Activated T-cell treated with anti-CD3 and anti-CD28 coated beads, Interleukin-2, amount 50 U/mL, for 24 hours (primary cell): ENCODE data around the gene CCKAR.

Source experiments
- DNase-seq: peaks from one replicate; pipeline ENCODE4 v3.0.0-alpha.2; 2020
- H3K27ac Mint-ChIP-seq: 2 replicates; pipeline ENCODE4 v1.8.0; 2020; ENCODE audit warnings: mild to moderate bottlenecking, mixed read lengths
- H3K27me3 Mint-ChIP-seq: 2 replicates; pipeline ENCODE4 v1.8.0; 2020; ENCODE audit warnings: mixed read lengths
- H3K36me3 Mint-ChIP-seq: 2 replicates; pipeline ENCODE4 v1.8.0; 2020; ENCODE audit warnings: low read depth, mixed read lengths
- H3K4me1 Mint-ChIP-seq: 2 replicates; pipeline ENCODE4 v1.8.0; 2020; ENCODE audit warnings: low read depth, mixed read lengths
- H3K4me3 Mint-ChIP-seq: 2 replicates; pipeline ENCODE4 v1.8.0; 2020; ENCODE audit warnings: mild to moderate bottlenecking, moderate library complexity, mixed read lengths
- H3K9me3 Mint-ChIP-seq: 2 replicates; pipeline ENCODE4 v1.8.0; 2020; ENCODE audit warnings: mixed read lengths

The CCKAR gene

DNA sequence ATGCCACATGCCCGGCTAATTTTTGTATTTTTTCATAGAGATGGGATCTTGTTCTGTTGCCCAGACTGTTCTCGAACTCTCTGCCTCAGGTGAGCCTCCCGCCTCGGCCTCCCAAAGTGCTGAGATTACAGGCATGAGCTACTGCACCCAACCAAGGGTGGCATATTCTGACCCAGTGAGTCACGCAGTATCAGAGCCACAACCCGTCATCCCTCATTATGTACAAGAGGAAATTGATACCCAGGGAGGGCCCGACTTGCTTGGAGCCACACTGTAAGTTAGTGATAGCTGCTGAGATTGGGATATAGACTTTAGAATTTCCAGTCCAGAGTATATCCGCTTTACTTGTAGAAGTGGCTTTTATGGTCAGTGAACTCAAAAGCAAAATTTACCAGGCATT, 14.6 kb downstream of the CCKAR start:
- Mint-ChIP-seq H3K4me1 (no peaks in the 10 kb centered on the region), H3K36me3 (no peaks in the 10 kb centered on the region), H3K4me3 (no peak overlapping the region), H3K27me3 (no peaks in the 10 kb centered on the region), H3K27ac (no peak overlapping the region), H3K9me3 (no peaks in the 10 kb centered on the region)
- no peak for DNase-seq

DNA sequence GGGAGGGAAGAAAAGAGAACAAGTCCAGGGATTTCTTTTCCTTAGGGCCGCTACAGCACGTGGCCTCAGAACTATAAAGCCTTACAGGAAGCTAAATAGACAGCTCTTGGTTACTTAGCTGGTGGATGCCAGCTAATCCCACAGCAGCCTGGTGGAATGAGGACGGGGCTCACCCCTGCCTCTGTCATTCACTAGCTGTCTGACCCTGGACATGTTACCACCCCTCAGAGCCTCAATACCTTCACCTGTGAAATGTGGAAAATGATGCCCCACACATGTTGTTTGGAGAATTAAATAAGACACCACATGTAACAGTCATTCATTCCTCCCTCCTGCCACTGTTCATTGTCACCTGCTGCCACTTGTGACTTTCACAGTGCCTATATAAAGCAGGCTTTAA, 15.7 kb downstream of the CCKAR start:
- Mint-ChIP-seq H3K36me3 (no peaks in the 10 kb centered on the region), H3K27ac (no peak overlapping the region), H3K4me3 (no peak overlapping the region), H3K4me1 (no peaks in the 10 kb centered on the region), H3K27me3 (no peaks in the 10 kb centered on the region), H3K9me3 (no peaks in the 10 kb centered on the region)
- no peak for DNase-seq

DNA sequence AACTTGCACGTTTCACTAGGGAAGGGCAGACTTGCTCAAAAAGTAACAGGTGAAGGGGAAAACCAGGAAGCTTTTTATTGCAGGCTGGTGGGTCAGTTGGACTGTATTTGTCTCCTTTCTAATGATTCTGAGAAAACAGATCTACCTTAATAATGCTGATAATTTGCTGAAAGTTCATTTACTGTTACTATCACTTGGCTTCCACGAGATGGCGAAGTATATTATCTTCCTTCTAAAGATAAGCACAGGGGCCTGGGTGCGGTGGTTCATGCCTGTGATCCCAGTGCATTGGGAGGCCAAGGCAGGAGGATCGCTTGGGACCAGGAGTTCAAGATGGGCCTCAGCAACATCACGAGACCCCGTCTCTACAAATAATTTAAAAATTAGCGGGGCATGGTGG, 16.4 kb downstream of the CCKAR start:
- Mint-ChIP-seq H3K27me3 (no peaks in the 10 kb centered on the region), H3K9me3 (no peaks in the 10 kb centered on the region), H3K36me3 (no peaks in the 10 kb centered on the region)

DNA sequence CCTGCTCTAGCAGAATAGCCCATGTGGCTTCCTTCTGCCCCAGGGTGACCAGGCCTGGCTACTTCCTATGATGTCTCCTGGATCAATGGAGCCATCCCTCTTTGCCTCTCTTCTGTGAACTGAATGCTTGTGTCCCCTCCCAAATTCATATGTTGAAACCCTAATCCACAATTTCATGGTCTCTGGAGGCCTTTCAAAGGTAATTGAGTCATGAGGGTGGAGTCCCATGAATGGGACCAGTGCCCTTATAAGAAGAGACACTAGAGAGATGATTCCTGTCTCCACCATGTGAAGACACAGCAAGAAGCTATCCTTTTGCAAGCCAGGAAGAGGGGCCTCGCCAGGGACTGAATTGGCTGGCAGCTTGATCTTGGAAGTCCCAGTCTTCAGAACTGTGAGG, 18.4 kb downstream of the CCKAR start:
- Mint-ChIP-seq H3K4me3 (no peak overlapping the region), H3K4me1 (no peaks in the 10 kb centered on the region), H3K36me3 (no peaks in the 10 kb centered on the region), H3K9me3 (no peaks in the 10 kb centered on the region), H3K27ac (no peak overlapping the region), H3K27me3 (peaks cover 3% of the 10 kb centered on the region)
- DNase-seq = no peak

More for the DNA sequence above, 16.4 kb downstream of the CCKAR start:
- no peak overlapping the region for H3K4me3 Mint-ChIP-seq
- DNase-seq = no peak
- no peak overlapping the region for H3K27ac Mint-ChIP-seq
- no peaks in the 10 kb centered on the region for H3K4me1 Mint-ChIP-seq

DNA sequence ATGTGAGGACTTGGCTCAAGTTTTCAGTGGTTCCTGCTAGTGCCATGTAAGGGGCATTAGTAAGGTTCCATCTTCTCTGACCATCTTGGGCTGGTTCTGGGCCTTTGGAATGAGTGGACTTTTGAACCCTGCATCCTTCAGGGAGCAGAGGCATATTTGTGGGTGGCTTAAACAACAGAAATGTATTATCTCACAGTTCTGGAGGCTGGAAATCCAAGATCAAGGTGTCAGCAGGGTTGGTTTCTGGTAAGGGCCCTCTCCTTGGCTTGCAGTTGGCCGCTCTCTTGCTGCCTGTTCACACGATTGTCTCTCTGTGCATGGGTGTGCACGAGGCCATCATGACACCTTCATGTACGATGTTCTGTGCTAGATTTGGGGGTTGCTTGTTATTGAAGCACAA, 21.3 kb downstream of the CCKAR start:
- Mint-ChIP-seq H3K9me3 (no peaks in the 10 kb centered on the region), H3K4me1 (no peaks in the 10 kb centered on the region), H3K4me3 (no peak overlapping the region), H3K27ac (no peak overlapping the region), H3K36me3 (no peaks in the 10 kb centered on the region), H3K27me3 (peaks cover 6% of the 10 kb centered on the region)
- no peak for DNase-seq

DNA sequence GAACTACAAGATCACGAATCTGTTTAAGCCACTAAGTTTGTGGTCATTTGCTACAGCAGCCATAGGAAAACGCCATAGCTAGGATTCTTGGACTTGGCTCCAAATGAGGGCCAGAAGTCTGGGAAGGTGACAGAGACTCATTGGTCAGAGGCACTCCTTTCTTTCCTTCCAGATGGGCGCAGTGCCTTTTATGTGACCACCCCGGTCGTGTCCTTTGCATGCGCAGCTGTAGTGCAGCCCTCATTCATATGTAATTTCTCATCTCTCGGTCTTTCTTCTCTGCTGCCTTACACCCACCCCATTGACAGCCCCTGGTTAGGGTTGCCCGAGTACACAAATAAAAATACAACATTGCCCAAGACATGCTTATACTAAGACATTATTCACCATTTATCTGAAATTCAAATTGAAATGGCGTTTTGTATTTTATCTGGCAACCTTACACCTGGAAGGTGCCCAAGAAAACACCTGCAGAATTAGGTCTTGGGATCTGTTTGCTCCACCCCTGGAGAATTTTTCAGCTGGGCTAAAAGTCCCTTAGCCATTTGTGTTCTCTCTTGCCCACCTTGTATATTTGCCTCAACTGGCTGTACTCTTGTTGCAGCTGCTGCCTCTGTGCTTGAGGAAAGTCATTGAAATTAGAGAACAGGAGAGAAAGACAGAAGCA, 21.9 kb downstream of the CCKAR start:
- H3K27me3 Mint-ChIP-seq = peaks cover 6% of the 10 kb centered on the region
- H3K4me3 Mint-ChIP-seq = no peak overlapping the region
- H3K27ac Mint-ChIP-seq = no peak overlapping the region
- H3K36me3 Mint-ChIP-seq = no peaks in the 10 kb centered on the region
- no peaks in the 10 kb centered on the region for H3K9me3 Mint-ChIP-seq
- H3K4me1 Mint-ChIP-seq = no peaks in the 10 kb centered on the region
- no peak for DNase-seq

DNA sequence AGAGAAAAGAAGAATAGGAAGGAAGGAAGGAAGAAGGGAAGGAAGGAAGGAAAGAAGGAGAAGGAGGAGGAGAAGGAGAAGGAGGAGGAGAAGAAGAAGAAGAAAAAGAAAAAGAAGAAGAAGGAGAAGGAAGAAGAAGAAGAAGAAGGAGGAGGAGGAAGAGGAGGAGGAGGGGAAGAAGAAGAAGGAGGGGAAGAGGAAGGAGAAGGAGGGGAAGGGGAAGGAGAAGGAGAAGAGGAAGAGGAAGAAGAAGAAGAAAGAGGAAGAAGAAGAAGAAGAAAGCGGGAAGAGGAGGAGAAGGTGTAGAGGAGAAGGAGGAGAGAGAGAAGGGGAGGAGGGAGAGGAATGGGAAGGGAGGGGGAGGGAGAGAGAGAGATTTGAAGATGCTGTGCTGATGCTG, 22.6 kb downstream of the CCKAR start:
- Mint-ChIP-seq H3K4me3 (no peak overlapping the region), H3K27me3 (peaks cover 6% of the 10 kb centered on the region), H3K27ac (no peak overlapping the region), H3K9me3 (peaks cover 2% of the 10 kb centered on the region), H3K36me3 (no peaks in the 10 kb centered on the region), H3K4me1 (no peaks in the 10 kb centered on the region)
- DNase-seq = no peak

DNA sequence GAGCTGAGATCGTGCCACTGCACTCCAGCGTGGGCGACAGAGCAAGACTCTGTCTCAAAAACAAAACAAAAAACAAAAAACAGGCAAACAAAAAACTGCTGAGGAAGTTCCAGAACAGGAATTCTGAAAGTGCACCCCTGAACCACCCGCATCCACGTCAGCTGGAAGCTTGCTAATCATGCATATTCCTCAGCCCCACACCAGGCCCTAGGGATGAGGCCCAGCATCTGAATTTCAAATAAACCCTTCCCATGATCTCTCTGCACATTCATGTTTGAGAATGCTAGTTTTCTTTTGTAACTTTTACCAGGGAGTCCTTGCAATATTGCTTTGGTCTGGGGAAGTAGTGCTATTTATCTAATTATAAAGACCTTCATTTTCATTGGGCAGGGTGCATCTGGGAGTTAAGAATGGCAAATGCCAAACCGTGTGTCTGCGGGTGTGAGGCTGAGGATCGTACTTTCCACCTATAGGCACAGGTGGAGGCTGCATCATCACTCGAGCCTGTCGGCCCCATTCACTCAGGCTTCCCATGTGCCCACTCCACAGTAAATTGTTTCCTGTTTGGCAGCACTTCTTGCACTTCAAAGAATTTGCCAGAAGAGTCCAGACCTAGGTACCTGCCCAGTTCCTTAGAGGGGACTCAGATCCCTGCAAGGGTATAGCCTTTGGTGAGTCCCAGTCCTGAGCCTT, 23.6 kb downstream of the CCKAR start:
- Mint-ChIP-seq H3K9me3 (peaks cover 2% of the 10 kb centered on the region), H3K4me3 (no peak overlapping the region), H3K4me1 (no peaks in the 10 kb centered on the region), H3K27ac (no peak overlapping the region), H3K27me3 (peaks cover 6% of the 10 kb centered on the region), H3K36me3 (no peaks in the 10 kb centered on the region)
- DNase-seq = no peak

DNA sequence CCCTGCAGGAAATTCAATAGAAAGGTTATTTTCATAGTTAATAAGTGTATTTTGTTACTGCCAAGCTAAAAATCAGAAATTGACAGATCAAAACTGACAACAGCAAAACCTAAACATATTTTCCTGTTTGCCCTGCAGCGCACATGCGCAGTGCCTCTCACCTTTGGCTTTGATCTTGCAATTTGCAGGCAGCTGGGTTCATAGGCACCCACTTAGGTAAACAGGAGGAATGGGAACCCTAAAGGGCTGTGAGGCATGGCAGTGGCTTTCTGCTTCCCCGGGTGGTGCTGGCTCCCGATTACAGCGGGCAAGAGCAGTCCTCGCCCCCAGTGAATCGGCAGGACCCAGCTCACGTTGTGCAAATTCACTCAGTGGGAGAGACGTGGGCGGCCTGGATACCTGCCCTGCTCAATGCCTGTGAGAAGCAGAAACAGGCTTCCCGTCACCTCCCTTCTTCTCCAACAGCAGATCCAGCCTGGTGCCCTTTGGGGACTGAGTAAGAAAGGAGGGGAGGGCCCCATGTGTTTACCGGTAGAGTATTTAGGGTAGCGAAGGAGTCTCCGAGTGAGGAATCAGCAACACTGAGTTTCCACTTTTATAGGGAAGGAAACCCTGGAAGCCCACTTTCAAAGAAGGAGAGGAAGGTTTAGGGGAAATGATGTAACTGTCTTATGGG, 25.7 kb downstream of the CCKAR start:
- H3K36me3 Mint-ChIP-seq = no peaks in the 10 kb centered on the region
- peaks cover 6% of the 10 kb centered on the region for H3K27me3 Mint-ChIP-seq
- DNase-seq = no peak

DNA sequence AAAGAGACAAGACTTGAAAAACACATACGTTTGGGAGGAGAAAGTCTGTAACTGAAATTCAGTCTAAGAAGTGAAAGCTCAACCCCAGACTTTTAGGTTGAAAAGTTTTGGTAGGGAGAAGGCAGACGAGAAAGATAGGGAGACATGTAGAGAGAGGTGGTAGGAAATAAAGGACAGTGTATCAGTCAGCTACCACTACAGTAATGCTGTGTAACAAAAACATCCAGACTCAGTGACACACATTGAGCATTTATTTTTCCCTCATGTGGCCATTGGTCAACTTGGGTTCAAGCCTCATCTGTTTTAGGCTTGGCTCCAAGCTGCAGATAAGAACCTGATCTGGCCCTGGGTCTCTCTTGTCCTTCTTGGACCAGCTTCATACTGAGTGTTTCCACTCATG, 26.9 kb downstream of the CCKAR start:
- DNase-seq = no peak
- Mint-ChIP-seq H3K27me3 (peaks cover 6% of the 10 kb centered on the region), H3K4me1 (peaks cover 6% of the 10 kb centered on the region), H3K9me3 (peaks cover 2% of the 10 kb centered on the region), H3K27ac (no peak overlapping the region), H3K4me3 (no peak overlapping the region), H3K36me3 (no peaks in the 10 kb centered on the region)

More for the DNA sequence above, 25.7 kb downstream of the CCKAR start:
- H3K27ac Mint-ChIP-seq = no peak overlapping the region
- H3K9me3 Mint-ChIP-seq = peaks cover 2% of the 10 kb centered on the region
- H3K4me1 Mint-ChIP-seq = no peaks in the 10 kb centered on the region
- H3K4me3 Mint-ChIP-seq = no peak overlapping the region

DNA sequence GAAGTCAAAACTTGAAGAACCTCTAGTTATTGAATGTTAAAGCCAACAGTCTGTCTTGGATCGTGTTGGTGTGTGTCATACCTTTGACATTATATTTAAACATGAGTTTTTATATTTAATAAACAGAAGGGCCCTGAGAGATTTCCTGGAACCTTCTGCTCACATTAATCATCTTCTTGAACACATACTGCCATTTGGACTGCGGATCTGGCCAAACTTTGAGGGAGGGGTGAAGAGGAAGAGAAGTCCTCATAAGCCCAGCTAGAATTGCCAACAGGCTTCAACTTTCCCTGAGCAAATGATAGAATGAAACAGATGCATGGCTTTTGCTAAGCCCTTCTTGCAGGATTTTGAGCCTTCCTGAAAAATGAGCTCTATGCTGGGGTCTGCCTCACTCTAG, 27.4 kb downstream of the CCKAR start:
- no peak overlapping the region for H3K27ac Mint-ChIP-seq

DNA sequence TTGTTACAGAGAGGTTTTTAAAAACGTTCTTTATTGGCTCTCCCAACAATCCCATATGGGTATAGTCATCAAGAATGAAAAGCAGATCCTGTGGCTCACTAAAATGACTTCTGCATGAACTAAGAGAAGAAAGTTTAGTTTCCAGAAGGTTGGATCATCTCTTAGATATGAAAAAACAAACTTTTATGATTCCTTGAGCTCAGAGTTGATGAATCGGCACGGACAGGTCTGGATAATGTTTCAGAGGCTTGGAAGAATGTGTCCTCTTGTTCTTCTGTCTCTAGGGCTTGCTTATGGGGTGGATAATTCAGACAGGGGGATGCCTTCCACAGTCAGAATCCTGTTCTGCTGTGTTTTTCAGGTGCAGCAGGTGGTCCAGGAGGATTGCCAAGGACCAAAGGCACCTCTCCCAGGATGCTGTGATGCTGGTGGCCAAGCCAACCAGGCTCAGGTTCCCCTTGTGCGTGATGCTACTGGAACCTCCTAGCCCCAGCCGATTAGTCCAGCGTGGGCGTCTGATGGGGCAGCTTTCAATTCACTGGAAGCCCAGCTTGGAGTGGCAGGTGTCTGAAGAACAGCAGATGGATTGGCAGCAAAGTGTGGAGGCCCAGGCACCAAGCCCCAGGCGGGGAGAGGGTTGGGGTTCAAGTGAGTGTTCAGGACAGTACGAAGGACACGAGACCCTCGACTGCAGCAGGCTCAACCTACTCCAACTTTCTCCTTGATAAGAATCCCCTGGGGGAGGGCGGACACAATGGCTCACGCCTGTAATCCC, 30.3 kb downstream of the CCKAR start:
- Mint-ChIP-seq H3K27me3 (peaks cover 3% of the 10 kb centered on the region), H3K9me3 (peaks cover 2% of the 10 kb centered on the region), H3K4me3 (no peak overlapping the region), H3K27ac (no peak overlapping the region), H3K4me1 (peaks cover 9% of the 10 kb centered on the region), H3K36me3 (no peaks in the 10 kb centered on the region)
- DNase-seq = no peak

More for the DNA sequence above, 27.4 kb downstream of the CCKAR start:
- no peaks in the 10 kb centered on the region for H3K36me3 Mint-ChIP-seq
- H3K9me3 Mint-ChIP-seq = peaks cover 2% of the 10 kb centered on the region
- no peak overlapping the region for H3K4me3 Mint-ChIP-seq
- DNase-seq = no peak
- peaks cover 9% of the 10 kb centered on the region for H3K4me1 Mint-ChIP-seq
- peaks cover 9% of the 10 kb centered on the region for H3K27me3 Mint-ChIP-seq

DNA sequence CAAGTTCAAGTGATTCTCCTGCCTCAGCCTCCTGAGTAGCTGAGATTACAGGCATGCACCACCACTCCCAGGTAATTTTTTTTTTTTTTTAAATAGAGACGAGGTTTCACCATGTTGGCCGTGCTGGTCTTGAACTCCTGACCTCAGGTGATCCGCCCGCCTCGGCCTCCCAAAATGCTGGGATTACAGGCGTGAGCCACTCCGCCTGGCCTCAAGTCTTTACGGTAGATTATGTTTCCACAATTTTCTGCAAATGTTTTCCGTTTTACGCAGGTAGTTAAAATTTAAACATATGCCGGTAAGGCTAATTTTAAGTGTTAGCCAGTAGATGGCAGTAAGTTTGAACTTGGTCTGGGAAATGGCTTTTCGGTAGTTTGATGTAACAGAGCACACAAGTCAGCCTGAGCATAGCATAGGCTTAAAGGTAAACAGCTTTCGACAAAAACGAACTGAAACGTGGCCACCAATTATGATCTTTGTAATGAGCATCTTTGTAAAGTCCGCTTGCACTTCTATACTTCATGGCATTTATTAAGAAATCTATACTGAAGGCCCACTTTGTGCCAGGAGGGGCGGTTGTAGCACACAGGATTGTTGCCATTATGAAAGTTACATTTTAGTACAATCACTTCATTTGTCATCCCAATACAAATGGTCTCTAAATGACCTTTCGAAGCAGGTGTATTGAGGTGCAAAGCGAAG, 31.1 kb downstream of the CCKAR start:
- H3K27me3 Mint-ChIP-seq = peaks cover 3% of the 10 kb centered on the region
- H3K9me3 Mint-ChIP-seq = peaks cover 4% of the 10 kb centered on the region

DNA sequence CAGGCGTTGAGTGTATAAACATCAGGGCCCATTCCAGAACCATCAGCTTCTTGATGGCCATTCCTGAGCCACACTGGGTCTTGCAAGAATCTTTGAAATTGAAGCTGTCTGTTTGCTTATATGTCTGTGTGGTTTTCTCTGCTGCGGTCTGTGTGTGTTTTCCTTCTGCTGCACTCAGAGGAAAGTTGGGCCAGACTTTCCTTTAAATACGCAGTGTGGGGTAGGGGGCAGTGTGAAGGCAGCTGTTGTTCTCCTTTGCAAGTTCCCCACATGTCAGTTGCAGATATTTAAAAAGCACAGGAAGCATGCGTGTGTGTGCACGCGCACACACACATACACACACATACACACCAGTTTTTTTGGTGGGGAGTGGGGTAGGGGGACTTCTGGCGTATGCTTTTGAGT, 32.1 kb downstream of the CCKAR start:
- Mint-ChIP-seq H3K4me1 (peaks cover 9% of the 10 kb centered on the region), H3K9me3 (peaks cover 2% of the 10 kb centered on the region), H3K4me3 (no peak overlapping the region), H3K27me3 (peaks cover 3% of the 10 kb centered on the region), H3K36me3 (no peaks in the 10 kb centered on the region), H3K27ac (no peak overlapping the region)
- no peak for DNase-seq

More for the DNA sequence above, 31.1 kb downstream of the CCKAR start:
- Mint-ChIP-seq H3K4me1 (peaks cover 9% of the 10 kb centered on the region), H3K27ac (no peak overlapping the region), H3K4me3 (peak overlapping the region; percentile 46), H3K36me3 (no peaks in the 10 kb centered on the region)
- DNase-seq = peak; percentile 43
